Right atrium auricular region (tissue), 2 donors: ENCODE data around the gene TRAP1. TPM values are rescaled to one million over a fixed set of nuclear protein-coding genes. Genes with fewer than 3 reads are reported as not detected.

Experiments used
- DNase-seq: peaks from one replicate; pipeline ENCODE4 v3.0.0-alpha.2; 2019; ENCODE audit warnings: low spot score
- H3K27ac ChIP-seq, 2 donors: fragments of 200-600 bp; sonication (generic); 1 replicate in 1 of 2; 2 replicates in 1 of 2; pipeline ENCODE4 v1.5.1; 2016 to 2019
- H3K27me3 ChIP-seq, 2 donors: fragments of 200-600 bp; sonication (generic); one replicate each; pipeline versions ENCODE4 v1.5.1 to v1.6.0; 2017 to 2019
- H3K36me3 ChIP-seq: fragments of 200-600 bp; sonication (generic); one replicate; pipeline ENCODE4 v1.5.1; 2016
- H3K4me1 ChIP-seq, 2 donors: fragments of 200-600 bp; sonication (generic); one replicate each; pipeline versions ENCODE4 v1.5.1 to v1.6.0; 2017 to 2019
- H3K4me3 ChIP-seq, 2 donors: fragments of 200-600 bp; sonication (generic); 1 replicate in 1 of 2; 2 replicates in 1 of 2; pipeline ENCODE4 v1.5.1; 2017 to 2019; ENCODE audit warnings: mild to moderate bottlenecking in 1 of 2, moderate library complexity in 1 of 2
- H3K9me3 ChIP-seq, 2 donors: fragments of 200-600 bp; sonication (generic); one replicate each; pipeline ENCODE4 v1.5.1; 2019
- CTCF ChIP-seq, 2 donors: fragments of 200-600 bp; sonication (generic); IDR thresholded peaks; one replicate each; pipeline ENCODE4 v1.5.1; 2019; ENCODE audit warnings: antibody characterized with exemption in 2 of 2
- total RNA-seq, 2 donors: library from RNA; depleted of rRNA; stranded (reverse); fragments of >200 nt; gene quantifications; one replicate each; pipeline ENCODE4 v1.1.0, GENCODE V29; 2016

Gene TRAP1
- total RNA-seq, 2 donors from 2014 or later: 67.7 to 86.0 TPM

GRCh38 chr16:3727806-3728381 is 10.6 kb upstream of the TRAP1 start:
- H3K36me3 ChIP-seq: peaks cover 55% of the 10 kb centered on the region
- H3K27ac ChIP-seq: no peak overlapping the region
- H3K27me3 ChIP-seq: no peaks in the 10 kb centered on the region
- no peaks in the 10 kb centered on the region for H3K4me1 ChIP-seq
- no peak for DNase-seq
- H3K4me3 ChIP-seq: no peak overlapping the region
- no peaks in the 10 kb centered on the region for H3K9me3 ChIP-seq
- TF ChIP-seq CTCF (IDR thresholded peaks at IDR 0.05): no peak

- Histone ChIP-seq H3K4me1 (no peaks in the 10 kb centered on the region), H3K4me3 (no peak overlapping the region), H3K27ac (no peak overlapping the region), H3K36me3 (peaks cover 38% of the 10 kb centered on the region), H3K9me3 (no peaks in the 10 kb centered on the region), H3K27me3 (no peaks in the 10 kb centered on the region)
- no peak for DNase-seq
- TF ChIP-seq CTCF (IDR thresholded peaks at IDR 0.05): no peak
Measured at GRCh38 chr16:3726021-3726687, 8.8 kb upstream of the TRAP1 start.

GRCh38 chr16:3725276-3725675 is 8.0 kb upstream of the TRAP1 start:
- Histone ChIP-seq H3K27ac (no peak overlapping the region), H3K4me3 (no peak overlapping the region), H3K9me3 (no peaks in the 10 kb centered on the region), H3K36me3 (peaks cover 29% of the 10 kb centered on the region), H3K27me3 (no peaks in the 10 kb centered on the region), H3K4me1 (no peaks in the 10 kb centered on the region)
- TF ChIP-seq CTCF (IDR thresholded peaks at IDR 0.05): no peak
- DNase-seq: no peak

- no peak overlapping the region for H3K4me3 ChIP-seq
- H3K27ac ChIP-seq: no peak overlapping the region
- H3K27me3 ChIP-seq: no peaks in the 10 kb centered on the region
- TF ChIP-seq CTCF (IDR thresholded peaks at IDR 0.05): no peak
- peaks cover 0 to 7% of the 10 kb centered on the region in 2 donors for H3K4me1 ChIP-seq
- H3K9me3 ChIP-seq: no peaks in the 10 kb centered on the region
- DNase-seq: no peak
- H3K36me3 ChIP-seq: peaks cover 1% of the 10 kb centered on the region
Measured at GRCh38 chr16:3722508-3722907, 5.2 kb upstream of the TRAP1 start.

- TF ChIP-seq CTCF (IDR thresholded peaks at IDR 0.05): no peak
- no peaks in the 10 kb centered on the region for H3K36me3 ChIP-seq
- no peak for DNase-seq
- no peaks in the 10 kb centered on the region for H3K9me3 ChIP-seq
- no peak overlapping the region for H3K4me3 ChIP-seq
- peaks cover 0 to 19% of the 10 kb centered on the region in 2 donors for H3K4me1 ChIP-seq
- H3K27me3 ChIP-seq: no peaks in the 10 kb centered on the region
- no peak overlapping the region for H3K27ac ChIP-seq
Measured at GRCh38 chr16:3720418-3720817, 3.1 kb upstream of the TRAP1 start.

- Histone ChIP-seq H3K9me3 (no peaks in the 10 kb centered on the region), H3K27me3 (no peaks in the 10 kb centered on the region), H3K27ac (no peak overlapping the region), H3K4me3 (no peak overlapping the region), H3K36me3 (no peaks in the 10 kb centered on the region), H3K4me1 (peaks cover 0 to 24% of the 10 kb centered on the region in 2 donors)
- TF ChIP-seq CTCF (IDR thresholded peaks at IDR 0.05): no peak
- DNase-seq: no peak
Measured at GRCh38 chr16:3718628-3719027, 1.3 kb upstream of the TRAP1 start.
